Small intestine (tissue), 7 donors: ENCODE measurements around the gene C6orf132. TPM values are rescaled to one million over a fixed set of nuclear protein-coding genes. Genes with fewer than 3 reads are reported as not detected.

ENCODE experiments used
- DNase-seq, 2 donors: peaks; one replicate each; pipeline versions ENCODE4 v3.0.0 to v3.0.0-alpha.2; 2013
- FAIRE-seq: peaks from 2 replicates; lab custom pipeline; 2012; peaks lifted over from hg19 to GRCh38; lab: Jason Lieb, UNC
- H3K27ac ChIP-seq, 3 donors: one replicate each; pipeline ENCODE4 v1.5.1; 2013; ENCODE audit warnings: low read length in 2 of 3, mild to moderate bottlenecking in 2 of 3, control low read depth in 1 of 3, inconsistent platforms in 1 of 3, low read depth in 1 of 3, moderate library complexity in 1 of 3
- H3K27me3 ChIP-seq, 3 donors: one replicate each; pipeline ENCODE4 v1.6.1; 2013; ENCODE audit warnings: low read length in 3 of 3, inconsistent platforms in 1 of 3; ENCODE audit not compliant: control insufficient read depth in 3 of 3, insufficient read depth in 3 of 3
- H3K36me3 ChIP-seq, 3 donors: one replicate each; pipeline ENCODE4 v1.6.1; 2013; ENCODE audit warnings: low read length in 3 of 3, inconsistent platforms in 1 of 3, low read depth in 1 of 3, mild to moderate bottlenecking in 1 of 3, moderate library complexity in 1 of 3; ENCODE audit not compliant: control insufficient read depth in 3 of 3, insufficient read depth in 2 of 3
- H3K4me1 ChIP-seq, 3 donors: one replicate each; pipeline ENCODE4 v1.6.1; 2013; ENCODE audit warnings: low read length in 2 of 3, inconsistent platforms in 1 of 3, low read depth in 1 of 3, mild to moderate bottlenecking in 1 of 3, moderate library complexity in 1 of 3; ENCODE audit not compliant: control insufficient read depth in 3 of 3, insufficient read depth in 2 of 3
- H3K4me3 ChIP-seq, 3 donors: one replicate each; pipeline ENCODE4 v1.5.1; 2013; ENCODE audit warnings: low read length in 3 of 3, control low read depth in 1 of 3, inconsistent platforms in 1 of 3, low read depth in 1 of 3, mild to moderate bottlenecking in 1 of 3, moderate library complexity in 1 of 3
- H3K9me3 ChIP-seq, 2 donors: one replicate each; pipeline ENCODE4 v1.6.1; 2013; ENCODE audit warnings: low read depth in 1 of 2, low read length in 1 of 2; ENCODE audit not compliant: control insufficient read depth in 2 of 2, insufficient read depth in 1 of 2
- WGBS, 3 donors: extraction: QIAGEN DNeasy Blood & Tissue Kit; methylation state at CpG; one replicate each; pipeline ENCODE4 v1.1.7; 2013; 5-methylcytosine and 5-hydroxymethylcytosine counted together
- polyA plus RNA-seq, 4 donors: library from polyadenylated mRNA; stranded (reverse) in 3 of 4; unstranded in 1 of 4; fragments of 200-250 nt in 3 of 4; fragments of 120-200 nt in 1 of 4; gene quantifications; one replicate each; pipeline versions ENCODE4 v1.2.1 to v1.2.3, GENCODE V29; 2013
- donor health status: healthy with polysubstance abuse.
- donor health status: control.
- donor health status: control.
- donor health status: Bipolar disorder and iron deficiency.
- donor health status: healthy.

The C6orf132 gene
- polyA plus RNA-seq, 4 donors = 44.1 to 198 (median 85.7) TPM

DNA sequence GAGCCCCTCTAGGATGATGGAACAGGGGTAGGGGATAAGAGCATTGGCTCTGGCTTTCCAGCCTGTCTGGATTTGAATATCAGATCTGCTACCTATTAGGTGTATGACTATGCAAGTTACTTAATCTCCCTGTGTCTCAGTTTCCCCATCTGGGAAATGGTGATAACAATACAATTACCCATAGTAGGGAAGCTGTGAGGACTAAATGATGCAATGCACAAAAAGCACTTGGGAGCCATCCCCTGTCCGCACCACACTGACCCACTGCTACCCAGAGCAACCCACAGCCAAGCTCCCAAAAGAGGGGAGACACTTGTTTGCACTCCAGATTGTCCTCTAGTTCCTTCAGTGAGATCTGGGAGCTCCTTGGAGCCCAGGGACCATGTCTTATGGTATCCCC, 30.1 kb downstream of the C6orf132 start:
- no peak for DNase-seq
- 94 to 100% (median 100%) methylated on average over 1 of the region's 1 CpG for WGBS, 3 donors
- no peak for FAIRE-seq

DNA sequence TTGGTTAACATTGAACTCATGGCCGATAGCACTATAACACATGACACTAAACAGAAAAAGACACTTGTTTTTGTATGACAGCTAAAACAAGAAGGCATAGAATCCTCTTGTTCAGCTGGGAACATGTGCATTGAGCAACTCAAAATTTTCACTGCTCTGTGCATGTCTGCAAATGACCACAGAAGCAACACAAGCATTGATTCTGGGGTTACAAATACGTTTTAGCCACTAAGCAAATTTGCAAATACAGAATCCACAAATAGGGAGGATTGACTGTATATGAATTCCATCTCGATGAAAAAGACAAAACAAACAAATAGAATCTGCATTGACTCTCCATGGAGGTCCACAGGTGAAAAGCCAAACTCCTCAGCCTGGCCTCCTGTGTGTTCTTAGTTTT, 31.7 kb downstream of the C6orf132 start:
- H3K27me3 ChIP-seq = no peaks in the 10 kb centered on the region
- no peaks in the 10 kb centered on the region for H3K9me3 ChIP-seq
- WGBS, 3 donors = 70 to 83% (median 78%) methylated on average over 3 of the region's 3 CpGs
- H3K4me3 ChIP-seq = no peak overlapping the region
- DNase-seq (no peak), FAIRE-seq (no peak)
- peaks cover 0 to 51% (median 4%) of the 10 kb centered on the region in 3 donors for H3K36me3 ChIP-seq
- no peak overlapping the region for H3K27ac ChIP-seq
- peaks cover 0 to 61% (median 3%) of the 10 kb centered on the region in 3 donors for H3K4me1 ChIP-seq

More for the DNA sequence above, 30.1 kb downstream of the C6orf132 start:
- H3K9me3 ChIP-seq = no peaks in the 10 kb centered on the region
- peaks cover 0 to 52% (median 0%) of the 10 kb centered on the region in 3 donors for H3K36me3 ChIP-seq
- H3K27ac ChIP-seq = peak overlapping the region in 1 of 3 donors; percentile 88
- H3K4me1 ChIP-seq = peaks cover 0 to 61% (median 9%) of the 10 kb centered on the region in 3 donors
- H3K27me3 ChIP-seq = no peaks in the 10 kb centered on the region
- H3K4me3 ChIP-seq = no peak overlapping the region

DNA sequence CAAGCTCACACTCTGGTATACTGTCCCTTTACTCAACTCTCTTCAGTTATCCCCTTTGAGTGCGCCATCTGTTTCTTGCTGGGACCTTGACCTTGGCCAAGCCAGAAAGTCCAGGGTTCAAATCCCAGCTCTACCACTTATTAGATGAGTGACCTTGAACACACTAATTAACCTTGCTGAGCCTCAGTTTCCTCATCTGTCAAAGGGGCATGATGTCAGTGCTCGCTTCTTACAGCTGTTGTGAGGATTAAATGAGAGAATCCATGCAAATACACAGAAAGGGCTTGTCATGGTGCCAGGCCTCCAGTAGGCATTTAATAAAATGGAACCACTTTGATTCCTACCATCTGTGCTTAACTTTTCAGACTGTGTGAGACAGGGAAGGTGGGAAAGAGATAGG, 34.3 kb downstream of the C6orf132 start:
- H3K4me1 ChIP-seq = peaks cover 0 to 66% (median under 1%) of the 10 kb centered on the region in 3 donors
- no peak for FAIRE-seq
- H3K27me3 ChIP-seq = no peaks in the 10 kb centered on the region

DNA sequence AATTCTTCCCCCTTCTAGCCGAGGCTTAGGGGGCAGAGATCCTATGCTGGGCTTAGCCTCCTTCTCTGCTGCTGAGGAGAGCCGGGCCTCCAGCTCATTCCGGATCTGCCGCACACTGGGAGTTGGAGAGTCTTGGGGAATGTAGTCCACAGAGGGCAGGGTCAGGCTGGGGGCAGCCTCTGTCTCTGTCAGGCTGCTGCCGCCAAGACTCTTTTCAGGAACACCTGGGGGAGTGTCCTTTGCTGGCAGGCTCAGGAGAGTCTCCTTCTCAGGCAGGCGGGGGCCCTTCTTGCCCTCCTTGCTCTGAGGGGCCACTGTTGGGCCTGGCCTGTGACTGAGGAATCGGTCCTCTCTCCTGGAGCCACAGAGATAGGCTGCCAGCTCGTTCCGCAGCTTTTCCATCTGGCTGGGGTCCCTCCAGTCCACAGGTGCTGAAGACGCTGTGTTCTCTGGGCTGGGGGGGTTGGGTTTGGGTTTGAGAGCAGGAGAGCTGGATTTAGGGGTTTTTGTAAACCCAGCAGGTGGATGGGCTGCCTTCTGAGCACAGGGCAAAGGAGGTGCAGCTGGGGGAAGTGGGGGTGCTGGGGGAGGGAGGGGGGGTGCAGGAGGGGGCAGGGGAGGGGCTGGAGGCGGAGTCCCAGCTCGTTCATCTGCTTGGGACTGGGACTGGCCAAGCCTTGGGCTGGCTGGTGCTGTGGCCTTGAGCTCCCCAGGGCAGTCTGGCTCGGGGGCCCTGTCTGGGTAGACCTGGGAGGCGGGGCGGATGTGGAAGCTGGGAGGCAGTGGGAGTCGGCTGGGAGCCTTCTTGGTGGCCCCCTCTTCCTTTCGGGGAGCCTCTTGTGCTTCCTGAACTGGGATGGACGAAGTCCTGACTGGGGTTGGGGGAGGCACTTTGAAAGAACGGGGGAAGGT, 36.1 kb downstream of the C6orf132 start:
- H3K4me1 ChIP-seq = peaks cover 0 to 68% (median 5%) of the 10 kb centered on the region in 3 donors
- peaks cover 0 to 80% (median 9%) of the 10 kb centered on the region in 3 donors for H3K36me3 ChIP-seq
- no peaks in the 10 kb centered on the region for H3K27me3 ChIP-seq
- FAIRE-seq (no peak), DNase-seq (peak in 1 of 2 donors; percentile 88)
- no peaks in the 10 kb centered on the region for H3K9me3 ChIP-seq
- peak overlapping the region in 1 of 3 donors; percentile 94 for H3K27ac ChIP-seq
- WGBS, 3 donors = 60 to 72% (median 62%) methylated on average over 16 to 19 of the region's 19 CpGs
- H3K4me3 ChIP-seq = peak overlapping the region in 1 of 3 donors; percentile 10

More for the DNA sequence above, 34.3 kb downstream of the C6orf132 start:
- DNase-seq = no peak
- peak overlapping the region in 1 of 3 donors; percentile 63 for H3K27ac ChIP-seq
- WGBS, 3 donors = 94 to 98% (median 98%) methylated on average over 2 of the region's 2 CpGs
- H3K36me3 ChIP-seq = peaks cover 0 to 73% (median 9%) of the 10 kb centered on the region in 3 donors
- no peaks in the 10 kb centered on the region for H3K9me3 ChIP-seq
- no peak overlapping the region for H3K4me3 ChIP-seq

DNA sequence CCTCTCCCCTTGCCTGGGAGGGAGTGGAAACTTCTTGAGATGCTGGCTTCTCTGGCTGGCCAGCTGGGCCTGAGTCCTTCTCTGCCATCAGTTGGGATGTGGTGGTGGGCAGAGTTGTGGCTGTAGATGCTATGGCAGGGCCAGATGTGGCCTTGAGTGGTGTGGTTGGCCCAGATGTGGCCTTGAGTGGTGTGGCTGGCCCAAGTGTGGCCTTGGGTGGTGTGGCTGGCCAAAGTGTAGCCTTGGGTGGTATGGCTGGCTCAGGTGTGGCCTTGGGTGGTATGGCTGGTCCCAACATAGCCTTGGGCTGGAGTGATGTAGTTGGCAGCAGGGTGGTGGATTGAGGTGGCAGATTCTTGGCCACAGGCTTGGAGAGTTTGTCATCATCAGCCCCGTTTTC, 36.7 kb downstream of the C6orf132 start:
- Histone ChIP-seq H3K4me3 (no peak overlapping the region), H3K27ac (peak overlapping the region in 1 of 3 donors; percentile 94), H3K27me3 (no peaks in the 10 kb centered on the region), H3K36me3 (peaks cover 0 to 81% (median 9%) of the 10 kb centered on the region in 3 donors), H3K4me1 (peaks cover 0 to 74% (median 5%) of the 10 kb centered on the region in 3 donors), H3K9me3 (no peaks in the 10 kb centered on the region)
- WGBS, 3 donors = 80 to 93% (median 88%) methylated on average over 1 of the region's 1 CpG
- DNase-seq (no peak), FAIRE-seq (no peak)

DNA sequence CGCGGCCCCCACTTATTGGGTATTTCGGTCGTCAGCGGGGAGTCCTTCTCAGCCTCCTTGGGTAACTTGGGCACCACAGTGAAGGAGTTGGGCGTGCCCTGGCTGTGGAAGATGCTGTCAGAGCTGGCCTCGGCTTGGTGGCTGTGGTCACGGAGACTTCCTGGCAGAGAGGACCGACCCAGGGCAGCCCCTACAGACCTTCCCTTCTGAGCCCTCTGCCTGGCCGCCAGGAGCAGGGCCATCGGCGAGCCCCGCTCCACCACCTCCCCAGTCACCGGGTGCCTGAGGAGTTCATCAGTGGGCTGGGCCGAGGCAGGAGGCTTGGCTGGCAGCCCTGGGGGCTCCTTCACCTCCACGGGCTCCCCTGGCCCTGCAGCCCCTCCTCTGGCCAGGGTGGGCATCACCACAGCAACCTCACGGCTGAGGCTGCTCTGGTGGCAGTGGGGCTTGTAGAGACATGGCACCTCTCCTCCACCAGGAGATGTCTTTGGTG, 37.2 kb downstream of the C6orf132 start:
- peaks cover 0 to 86% (median 9%) of the 10 kb centered on the region in 3 donors for H3K36me3 ChIP-seq
- FAIRE-seq (no peak), DNase-seq (no peak)
- H3K4me3 ChIP-seq = no peak overlapping the region
- no peaks in the 10 kb centered on the region for H3K9me3 ChIP-seq
- H3K4me1 ChIP-seq = peaks cover 0 to 77% (median 5%) of the 10 kb centered on the region in 3 donors
- H3K27ac ChIP-seq = peak overlapping the region in 1 of 3 donors; percentile 94
- 84 to 87% (median 86%) methylated on average over 16 to 17 of the region's 17 CpGs for WGBS, 3 donors
- no peaks in the 10 kb centered on the region for H3K27me3 ChIP-seq

DNA sequence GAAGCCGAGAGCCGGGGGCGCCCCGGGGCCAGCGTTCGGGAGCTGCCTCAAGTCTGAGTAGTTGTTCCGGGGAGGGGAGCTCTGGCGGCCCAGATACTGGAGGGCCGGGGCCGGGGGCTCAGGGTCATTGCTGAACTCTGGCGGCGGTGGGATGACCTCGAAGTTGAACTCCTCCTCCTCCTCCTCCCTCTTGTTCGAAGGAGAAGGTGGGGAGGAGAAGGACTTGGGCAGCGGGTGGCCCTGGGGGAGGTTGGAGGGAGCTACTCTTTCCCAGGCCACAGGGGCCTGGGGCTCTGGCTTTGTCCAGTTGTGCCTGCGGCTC, 37.7 kb downstream of the C6orf132 start:
- no peak for DNase-seq
- H3K4me1 ChIP-seq = peaks cover 0 to 82% (median 5%) of the 10 kb centered on the region in 3 donors
- H3K36me3 ChIP-seq = peaks cover 0 to 81% (median 9%) of the 10 kb centered on the region in 3 donors

DNA sequence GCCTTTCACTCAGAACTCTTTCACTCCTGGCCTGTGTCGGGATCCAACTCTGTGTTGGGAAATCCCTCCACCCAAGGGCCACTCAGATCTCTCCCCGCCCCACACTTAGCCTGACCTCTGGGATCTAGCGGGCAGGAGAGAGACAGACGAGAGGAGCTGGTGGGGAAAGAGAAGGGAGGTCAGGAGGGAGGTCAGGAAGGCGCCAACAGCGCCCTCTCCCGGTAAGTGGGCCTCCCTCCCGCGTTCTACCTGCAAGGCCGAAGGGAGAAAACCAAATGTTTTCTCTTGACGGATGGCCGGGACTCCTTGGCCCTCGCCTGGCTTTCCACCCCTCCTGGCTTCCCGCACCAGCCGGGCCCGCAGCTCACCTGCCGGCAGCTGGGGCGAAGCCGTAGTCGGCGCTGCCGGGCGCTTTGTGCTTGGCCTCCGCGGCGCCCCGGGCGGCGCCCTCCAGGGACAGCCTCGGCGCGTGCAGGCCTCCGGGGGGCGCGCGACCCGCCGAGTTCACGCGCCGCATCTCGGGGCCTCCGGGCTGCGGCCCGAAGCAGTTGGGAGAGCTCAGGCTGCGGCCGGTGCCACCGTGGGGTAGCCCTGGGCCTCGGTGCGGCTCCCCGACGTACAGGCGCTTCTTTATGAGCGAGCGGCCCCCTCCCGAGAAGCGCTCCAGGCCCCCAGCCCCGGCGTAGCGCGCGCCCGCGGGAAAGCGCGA, 38.2 kb downstream of the C6orf132 start:
- no peak for FAIRE-seq
- Histone ChIP-seq H3K9me3 (no peaks in the 10 kb centered on the region), H3K4me1 (peaks cover 2 to 87% (median 5%) of the 10 kb centered on the region in 3 donors), H3K4me3 (peak overlapping the region; percentile 9 to 43 (median 42)), H3K36me3 (peaks cover 0 to 76% (median 9%) of the 10 kb centered on the region in 3 donors), H3K27ac (peak overlapping the region; percentile 17 to 96 (median 37)), H3K27me3 (no peaks in the 10 kb centered on the region)
- peak in 1 of 2 donors; percentile 86 for DNase-seq
- 27 to 75% (median 59%) methylated on average over 56 to 66 of the region's 66 CpGs for WGBS, 3 donors

More for the DNA sequence above, 37.7 kb downstream of the C6orf132 start:
- Histone ChIP-seq H3K27me3 (no peaks in the 10 kb centered on the region), H3K27ac (peak overlapping the region in 2 of 3 donors; percentile 37 to 94), H3K9me3 (no peaks in the 10 kb centered on the region), H3K4me3 (peak overlapping the region in 2 of 3 donors; percentile 42 to 43)
- FAIRE-seq = no peak
- WGBS, 3 donors = 39 to 89% (median 68%) methylated on average over 15 to 16 of the region's 16 CpGs
